ENCODE results near the gene REM2. TPM values are rescaled to one million over a fixed set of nuclear protein-coding genes. Genes with fewer than 3 reads are reported as not detected.
"Not testable (repeated sequence)": the region's sequence is repeated elsewhere in the genome, so short reads cannot be mapped to it uniquely, and the experiment has no call there.

The REM2 gene
- total RNA-seq, 1 donor from 2014 or later, result 1.2 TPM

GRCh38 chr14:22905627-22906026, 22.6 kb downstream of the REM2 start:
- DNase-seq (ENCODE audit: low read depth), result no peak
- Histone ChIP-seq H3K36me3 (ENCODE audit: control insufficient read depth, insufficient read depth, low read length) (peaks cover 7% of the 10 kb centered on the region), H3K4me3 (ENCODE audit: low read depth, low read length) (no peak overlapping the region), H3K27me3 (ENCODE audit: control insufficient read depth, insufficient read depth, low read length) (no peaks in the 10 kb centered on the region)
- TF ChIP-seq CTCF (IDR thresholded peaks at IDR 0.05; ENCODE audit: insufficient read depth, low read length, poor library complexity, severe bottlenecking), result no peak

- Histone ChIP-seq H3K36me3 (ENCODE audit: control insufficient read depth, insufficient read depth, low read length) (peaks cover 4% of the 10 kb centered on the region), H3K4me3 (ENCODE audit: low read depth, low read length) (no peak overlapping the region), H3K27me3 (ENCODE audit: control insufficient read depth, insufficient read depth, low read length) (no peaks in the 10 kb centered on the region)
- no peak for TF ChIP-seq CTCF (IDR thresholded peaks at IDR 0.05; ENCODE audit: insufficient read depth, low read length, poor library complexity, severe bottlenecking)
- DNase-seq (ENCODE audit: low read depth), result no peak
Observed at GRCh38 chr14:22906073-22906472, 23.1 kb downstream of the REM2 start.

- no peaks in the 10 kb centered on the region for H3K27me3 ChIP-seq (ENCODE audit: control insufficient read depth, insufficient read depth, low read length)
- no peak overlapping the region for H3K4me3 ChIP-seq (ENCODE audit: low read depth, low read length)
- TF ChIP-seq CTCF (IDR thresholded peaks at IDR 0.05; ENCODE audit: insufficient read depth, low read length, poor library complexity, severe bottlenecking), result no peak
- H3K36me3 ChIP-seq (ENCODE audit: control insufficient read depth, insufficient read depth, low read length), result peaks cover 2% of the 10 kb centered on the region
- no peak for DNase-seq (ENCODE audit: low read depth)
Observed at GRCh38 chr14:22907429-22907828, 24.4 kb downstream of the REM2 start.

GRCh38 chr14:22908601-22909000, 25.6 kb downstream of the REM2 start:
- no peak for DNase-seq (ENCODE audit: low read depth)
- Histone ChIP-seq H3K36me3 (ENCODE audit: control insufficient read depth, insufficient read depth, low read length) (peaks cover 2% of the 10 kb centered on the region), H3K4me3 (ENCODE audit: low read depth, low read length) (no peak overlapping the region), H3K27me3 (ENCODE audit: control insufficient read depth, insufficient read depth, low read length) (no peaks in the 10 kb centered on the region)
- TF ChIP-seq CTCF (IDR thresholded peaks at IDR 0.05; ENCODE audit: insufficient read depth, low read length, poor library complexity, severe bottlenecking), result no peak

- no peak for DNase-seq (ENCODE audit: low read depth)
- Histone ChIP-seq H3K36me3 (ENCODE audit: control insufficient read depth, insufficient read depth, low read length) (peaks cover 2% of the 10 kb centered on the region), H3K4me3 (ENCODE audit: low read depth, low read length) (no peak overlapping the region), H3K27me3 (ENCODE audit: control insufficient read depth, insufficient read depth, low read length) (no peaks in the 10 kb centered on the region)
- no peak for TF ChIP-seq CTCF (IDR thresholded peaks at IDR 0.05; ENCODE audit: insufficient read depth, low read length, poor library complexity, severe bottlenecking)
Observed at GRCh38 chr14:22910916-22911315, 27.9 kb downstream of the REM2 start.

GRCh38 chr14:22914836-22915235, 31.8 kb downstream of the REM2 start:
- not testable (repeated sequence) for DNase-seq (ENCODE audit: low read depth); H3K36me3 ChIP-seq (ENCODE audit: control insufficient read depth, insufficient read depth, low read length); H3K27me3 ChIP-seq (ENCODE audit: control insufficient read depth, insufficient read depth, low read length); H3K4me3 ChIP-seq (ENCODE audit: low read depth, low read length)
